GM19468 (cell line): ENCODE results near the gene PEX26.
"Not testable (repeated sequence)": the region's sequence is repeated elsewhere in the genome, so short reads cannot be mapped to it uniquely, and the experiment has no call there.

Source experiments
- ATAC-seq: cut with Tn5 transposase; IDR thresholded peaks from one replicate; pipeline ENCODE4 v1.9.1; 2021; ENCODE audit warnings: mild to moderate bottlenecking, moderate library complexity, moderate number of reproducible peaks; ENCODE audit not compliant: unreplicated experiment; ENCODE audit errors: extremely low read depth

Gene PEX26

DNA sequence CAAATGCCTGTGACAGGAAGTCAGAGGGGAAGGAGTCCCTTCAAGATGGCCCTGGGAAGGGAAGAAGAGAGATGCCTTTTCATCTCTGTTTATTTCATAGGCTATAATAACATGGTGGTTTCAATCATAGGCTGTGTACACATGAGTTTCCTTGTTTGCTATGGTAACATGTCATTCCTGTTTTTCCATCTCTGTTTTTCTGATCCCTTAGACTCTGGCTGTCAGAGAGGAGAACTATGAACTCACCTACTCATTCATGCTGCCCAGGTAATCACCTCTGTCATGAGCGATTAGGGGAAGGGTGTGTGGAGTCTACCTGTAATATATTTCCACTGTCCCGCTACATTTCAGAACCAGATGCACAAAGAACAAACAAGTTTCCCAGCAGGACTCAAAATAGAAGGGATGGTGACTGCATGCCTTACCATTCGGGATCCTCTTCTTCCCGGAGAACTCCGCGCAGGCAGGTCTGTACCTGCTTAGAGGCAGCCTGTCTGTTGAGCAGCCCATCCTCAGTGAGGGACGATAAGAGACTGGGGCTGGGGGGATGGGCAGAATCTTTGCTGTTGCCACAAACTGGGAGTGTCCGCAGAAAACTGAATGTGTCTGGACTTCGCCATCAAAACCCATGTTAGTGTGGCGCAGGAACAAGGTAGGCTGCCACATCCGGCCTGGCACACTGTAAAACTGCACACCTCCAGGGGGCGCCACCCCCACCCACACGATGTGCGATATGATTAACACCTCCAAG is 7.1 kb upstream of the PEX26 start:
- no peak for ATAC-seq

DNA sequence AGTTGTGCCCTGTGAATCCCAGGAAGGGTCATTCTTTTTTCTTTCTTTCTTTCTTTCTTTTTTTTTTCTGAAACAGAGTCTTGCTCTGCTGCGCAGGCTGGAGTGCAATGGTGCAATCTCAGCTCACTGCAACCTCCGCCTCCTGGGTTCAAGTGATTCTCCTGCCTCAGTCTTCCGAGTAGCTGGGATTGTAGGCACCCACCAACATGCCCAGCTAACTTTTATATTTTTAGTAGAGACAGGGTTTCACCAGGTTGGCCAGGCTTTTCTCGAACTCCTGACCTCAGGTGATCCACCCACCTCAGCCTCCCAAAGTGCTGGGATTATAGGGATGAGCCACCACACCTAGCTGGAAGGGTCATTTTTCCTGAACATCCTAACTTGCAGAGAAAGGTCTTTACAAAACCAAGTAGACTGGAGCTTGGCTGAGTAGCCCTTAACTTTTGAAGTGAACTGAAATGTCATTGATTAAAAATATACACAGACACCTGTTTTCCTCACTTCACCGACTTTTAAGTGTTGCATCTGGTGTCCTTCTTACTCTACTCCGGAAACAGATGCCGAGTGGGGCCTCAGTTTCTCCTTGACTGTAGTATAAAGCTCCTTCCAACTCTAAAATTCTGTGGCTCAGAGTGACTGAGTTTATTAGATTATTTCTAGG is 6.4 kb upstream of the PEX26 start:
- ATAC-seq = not testable (repeated sequence)

DNA sequence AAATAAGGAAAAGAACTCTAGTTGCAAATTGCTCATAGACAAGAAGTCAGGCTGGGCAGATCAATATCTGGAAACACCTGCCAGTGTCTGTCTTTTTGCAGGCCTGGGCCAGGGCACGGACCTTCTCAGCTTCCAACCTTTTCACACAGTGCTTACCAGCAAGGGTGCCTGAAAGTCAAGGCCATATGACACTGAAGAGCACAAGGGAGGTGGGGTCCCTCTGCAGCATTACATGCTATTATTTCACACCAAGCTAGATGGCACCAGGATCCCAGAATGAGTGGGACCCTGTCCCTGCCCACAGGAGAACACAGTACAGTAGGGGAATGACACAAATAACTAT is 5.9 kb upstream of the PEX26 start:
- ATAC-seq = no peak

DNA sequence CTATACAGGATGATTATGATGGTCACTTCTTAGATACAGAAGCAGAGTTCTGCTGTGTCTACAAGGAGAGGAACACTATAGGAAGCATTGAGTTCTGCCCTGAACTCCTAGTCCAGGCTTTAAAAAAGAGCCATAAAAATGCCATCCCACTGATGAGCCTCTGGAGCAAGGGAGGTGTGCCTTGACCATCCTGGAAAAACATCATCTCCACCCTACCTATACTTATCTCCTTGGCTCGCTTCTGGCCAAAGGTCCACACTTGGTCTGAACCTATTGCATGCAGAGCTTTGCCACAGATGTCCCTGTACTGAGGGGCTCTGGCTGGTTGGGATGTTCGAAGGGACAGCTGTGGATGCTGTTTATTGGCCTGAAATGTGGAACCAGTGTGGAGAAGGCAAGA is 4.3 kb upstream of the PEX26 start:
- ATAC-seq = no peak

- ATAC-seq = not testable (repeated sequence)
Measured at GRCh38 chr22:18073927-18074326, 3.9 kb upstream of the PEX26 start.

GRCh38 chr22:18075101-18075719 is 2.6 kb upstream of the PEX26 start:
- ATAC-seq = no peak

GRCh38 chr22:18075720-18076497 is 1.9 kb upstream of the PEX26 start:
- no peak for ATAC-seq

GRCh38 chr22:18077087-18077638 is 627 bp upstream of the PEX26 start:
- no peak for ATAC-seq

DNA sequence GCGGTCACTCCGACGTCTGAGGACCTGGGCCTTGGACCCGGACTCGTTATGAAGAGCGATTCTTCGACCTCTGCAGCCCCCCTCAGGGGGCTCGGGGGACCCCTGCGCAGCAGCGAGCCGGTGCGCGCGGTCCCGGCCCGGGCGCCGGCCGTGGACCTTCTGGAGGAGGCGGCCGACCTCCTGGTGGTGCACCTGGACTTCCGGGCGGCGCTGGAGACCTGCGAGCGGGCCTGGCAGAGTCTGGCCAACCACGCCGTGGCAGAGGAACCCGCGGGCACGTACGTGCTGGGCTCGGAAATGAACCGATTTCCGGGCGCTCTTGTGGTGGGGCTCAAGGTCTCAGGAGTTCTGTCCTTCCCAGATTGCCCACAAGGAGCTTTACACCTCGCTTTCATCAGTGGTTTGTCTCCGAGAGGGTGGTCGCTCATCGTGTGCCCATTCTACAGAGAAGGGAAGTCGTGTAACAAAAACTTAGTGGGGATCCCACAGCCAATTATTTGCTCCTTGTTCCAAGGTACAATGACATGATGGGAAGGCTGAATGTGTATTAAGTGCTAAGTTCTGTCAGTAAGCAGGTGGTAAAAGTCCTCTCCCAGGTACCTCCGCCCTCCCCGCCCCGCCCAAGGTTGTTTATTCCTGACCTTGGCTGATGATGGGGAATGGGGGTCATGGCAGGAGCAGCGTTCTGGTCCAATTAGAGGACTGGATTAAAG is 695 bp downstream of the PEX26 start:
- ATAC-seq = no peak

GRCh38 chr22:18079706-18080233 is 2.0 kb downstream of the PEX26 start:
- ATAC-seq = no peak

DNA sequence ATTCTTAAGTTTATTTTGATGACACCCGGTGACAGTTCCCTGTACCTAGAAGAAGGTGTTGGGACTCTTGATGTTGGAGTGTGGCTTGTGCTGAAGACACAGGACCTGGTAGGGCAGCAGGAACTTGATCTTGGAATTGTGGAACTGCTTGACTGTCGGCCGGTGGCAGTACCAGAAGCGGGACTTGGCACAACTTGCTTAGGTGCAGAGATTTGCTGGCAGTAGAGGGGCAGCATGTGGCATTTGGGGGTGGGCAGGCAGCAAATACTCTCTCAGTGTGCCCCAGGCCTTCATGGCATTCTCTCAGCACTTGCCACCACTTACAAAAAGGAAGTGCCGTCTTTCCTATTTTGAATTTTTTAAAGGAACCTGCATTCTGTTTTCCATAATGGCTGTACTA is 3.6 kb downstream of the PEX26 start:
- no peak for ATAC-seq

DNA sequence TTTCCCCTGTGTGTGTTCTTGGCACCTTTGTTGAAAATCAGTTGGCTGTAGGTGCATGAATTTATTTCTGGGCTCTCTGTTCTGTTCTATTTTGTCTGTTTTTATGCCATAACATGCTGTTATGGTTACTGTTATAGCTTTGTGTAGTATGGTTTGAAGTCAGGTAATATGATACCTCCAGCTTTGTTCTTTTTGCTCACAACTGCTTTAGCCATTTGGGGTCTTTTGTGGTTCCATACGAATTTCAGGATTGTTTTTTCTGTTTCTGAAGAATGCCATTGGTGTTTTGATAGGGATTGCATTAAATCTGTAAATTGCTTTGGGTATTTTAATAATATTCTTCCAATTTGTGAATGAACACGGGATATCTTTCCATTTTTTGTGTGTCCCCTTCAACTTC is 4.7 kb downstream of the PEX26 start:
- no peak for ATAC-seq

GRCh38 chr22:18083406-18083805 is 5.6 kb downstream of the PEX26 start:
- ATAC-seq = no peak

DNA sequence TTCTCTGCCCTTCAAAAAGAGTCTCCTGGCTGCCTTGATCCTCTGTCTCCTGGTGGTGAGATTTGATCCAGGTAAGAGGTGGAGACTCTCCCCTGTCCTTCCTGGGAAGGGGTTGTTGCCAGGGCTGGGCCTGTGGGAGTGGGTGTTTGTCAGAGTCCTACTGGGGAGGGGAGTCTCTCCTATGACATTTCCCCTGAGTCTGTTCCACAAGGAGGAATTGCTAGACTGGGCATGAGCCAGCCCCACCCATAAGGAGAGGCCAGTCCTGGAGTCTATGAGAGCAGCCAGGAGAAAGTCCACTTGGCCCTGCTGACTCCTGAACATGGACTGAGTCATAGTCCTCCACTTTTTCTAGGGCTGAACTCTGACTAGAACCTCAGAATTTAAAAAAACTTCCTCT is 7.4 kb downstream of the PEX26 start:
- no peak for ATAC-seq

DNA sequence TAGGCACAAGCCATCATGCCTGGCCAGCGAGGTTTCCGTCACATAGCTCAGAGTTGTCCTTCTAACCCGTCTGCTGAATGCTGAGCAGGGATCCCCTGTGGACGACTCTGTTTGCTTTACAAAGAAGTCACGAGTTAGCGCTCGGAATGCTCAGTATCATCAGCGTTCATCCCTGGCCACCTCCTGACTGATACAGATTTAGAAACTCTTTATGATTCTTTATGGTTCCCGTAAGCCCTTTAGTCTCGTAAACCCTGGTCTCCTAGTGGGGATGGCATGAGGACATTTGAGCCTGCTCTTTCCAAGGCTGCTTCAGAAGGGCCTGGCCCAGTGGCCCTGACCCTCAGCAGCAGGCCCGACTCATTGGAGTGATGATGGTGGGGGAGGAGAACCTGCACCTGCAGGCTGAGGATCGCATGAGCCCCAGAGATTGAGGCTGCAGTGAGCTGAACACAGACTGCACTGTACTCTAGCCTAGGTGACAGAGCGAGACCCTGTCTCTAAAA is 9.6 kb downstream of the PEX26 start:
- no peak for ATAC-seq

DNA sequence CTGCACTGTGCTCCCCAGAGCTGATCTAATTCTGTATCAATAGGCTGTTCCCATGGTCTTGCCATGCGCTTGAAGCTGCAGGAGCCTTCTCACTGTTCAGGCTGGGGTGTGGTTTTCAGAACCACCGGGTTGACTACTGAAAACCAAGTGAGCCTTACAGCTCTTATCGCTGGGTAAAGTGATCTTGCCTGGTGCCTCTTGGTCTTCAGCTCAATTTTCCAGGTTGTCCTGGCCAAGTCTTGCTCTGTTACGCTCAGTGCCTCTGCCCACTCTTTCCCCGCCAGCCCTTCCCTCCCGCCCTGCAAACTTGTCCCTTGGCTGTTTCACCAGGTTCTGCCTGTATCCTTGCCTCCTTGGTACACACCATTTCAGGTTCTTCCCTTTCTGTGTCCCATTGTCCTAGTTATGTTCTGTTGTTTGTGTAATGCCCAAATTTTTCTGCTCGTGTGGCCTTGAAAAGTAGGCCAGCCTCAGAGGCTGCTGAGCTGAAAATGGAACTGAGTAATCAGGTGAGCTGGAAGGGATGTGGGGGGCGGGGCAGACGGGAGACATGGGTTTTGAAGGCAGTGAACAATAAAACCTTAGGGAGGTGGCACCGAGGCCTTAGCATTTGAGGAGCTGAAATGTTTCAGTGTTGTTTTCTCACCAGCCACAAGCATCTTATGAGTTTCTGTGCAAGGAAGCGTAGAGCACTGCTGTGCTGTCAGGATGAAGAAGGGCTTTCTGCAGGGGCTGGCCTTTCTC is 11.2 kb downstream of the PEX26 start:
- peak; percentile 46 for ATAC-seq

- ATAC-seq = no peak
Measured at GRCh38 chr22:18090286-18090685, 12.5 kb downstream of the PEX26 start.

GRCh38 chr22:18091478-18091877 is 13.7 kb downstream of the PEX26 start:
- no peak for ATAC-seq
